Measurements from ENCODE around the gene AKAP6.

Gene AKAP6, protein sequence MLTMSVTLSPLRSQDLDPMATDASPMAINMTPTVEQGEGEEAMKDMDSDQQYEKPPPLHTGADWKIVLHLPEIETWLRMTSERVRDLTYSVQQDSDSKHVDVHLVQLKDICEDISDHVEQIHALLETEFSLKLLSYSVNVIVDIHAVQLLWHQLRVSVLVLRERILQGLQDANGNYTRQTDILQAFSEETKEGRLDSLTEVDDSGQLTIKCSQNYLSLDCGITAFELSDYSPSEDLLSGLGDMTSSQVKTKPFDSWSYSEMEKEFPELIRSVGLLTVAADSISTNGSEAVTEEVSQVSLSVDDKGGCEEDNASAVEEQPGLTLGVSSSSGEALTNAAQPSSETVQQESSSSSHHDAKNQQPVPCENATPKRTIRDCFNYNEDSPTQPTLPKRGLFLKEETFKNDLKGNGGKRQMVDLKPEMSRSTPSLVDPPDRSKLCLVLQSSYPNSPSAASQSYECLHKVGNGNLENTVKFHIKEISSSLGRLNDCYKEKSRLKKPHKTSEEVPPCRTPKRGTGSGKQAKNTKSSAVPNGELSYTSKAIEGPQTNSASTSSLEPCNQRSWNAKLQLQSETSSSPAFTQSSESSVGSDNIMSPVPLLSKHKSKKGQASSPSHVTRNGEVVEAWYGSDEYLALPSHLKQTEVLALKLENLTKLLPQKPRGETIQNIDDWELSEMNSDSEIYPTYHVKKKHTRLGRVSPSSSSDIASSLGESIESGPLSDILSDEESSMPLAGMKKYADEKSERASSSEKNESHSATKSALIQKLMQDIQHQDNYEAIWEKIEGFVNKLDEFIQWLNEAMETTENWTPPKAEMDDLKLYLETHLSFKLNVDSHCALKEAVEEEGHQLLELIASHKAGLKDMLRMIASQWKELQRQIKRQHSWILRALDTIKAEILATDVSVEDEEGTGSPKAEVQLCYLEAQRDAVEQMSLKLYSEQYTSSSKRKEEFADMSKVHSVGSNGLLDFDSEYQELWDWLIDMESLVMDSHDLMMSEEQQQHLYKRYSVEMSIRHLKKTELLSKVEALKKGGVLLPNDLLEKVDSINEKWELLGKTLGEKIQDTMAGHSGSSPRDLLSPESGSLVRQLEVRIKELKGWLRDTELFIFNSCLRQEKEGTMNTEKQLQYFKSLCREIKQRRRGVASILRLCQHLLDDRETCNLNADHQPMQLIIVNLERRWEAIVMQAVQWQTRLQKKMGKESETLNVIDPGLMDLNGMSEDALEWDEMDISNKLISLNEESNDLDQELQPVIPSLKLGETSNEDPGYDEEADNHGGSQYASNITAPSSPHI (N-terminal part only)

DNA sequence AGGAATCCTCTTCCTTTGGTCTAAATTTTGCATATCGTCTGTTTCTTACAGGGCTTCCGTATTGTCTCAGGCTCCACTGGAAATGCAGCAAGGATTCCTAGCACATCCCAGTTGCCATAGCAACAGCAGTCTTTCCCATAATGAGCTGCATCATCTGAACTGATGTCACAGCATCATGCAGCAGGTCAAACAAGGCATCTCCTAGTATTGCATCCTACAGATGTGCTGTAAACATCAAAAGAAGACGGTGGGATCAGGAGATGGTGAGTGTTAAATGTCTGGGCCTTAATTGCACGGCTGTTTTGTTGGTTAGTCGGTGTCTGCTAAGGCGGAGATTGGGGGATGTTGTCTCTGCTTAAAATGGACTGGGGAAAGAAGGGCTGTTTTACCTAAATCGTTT lies at the start of gene AKAP6:
Gene AKAP6, plus strand, starts transcription at position 153 of the 400 bp plus-strand sequence. CDS start 104,196 bp downstream, outside the sequence.
- DNase-seq, result no peak

DNA sequence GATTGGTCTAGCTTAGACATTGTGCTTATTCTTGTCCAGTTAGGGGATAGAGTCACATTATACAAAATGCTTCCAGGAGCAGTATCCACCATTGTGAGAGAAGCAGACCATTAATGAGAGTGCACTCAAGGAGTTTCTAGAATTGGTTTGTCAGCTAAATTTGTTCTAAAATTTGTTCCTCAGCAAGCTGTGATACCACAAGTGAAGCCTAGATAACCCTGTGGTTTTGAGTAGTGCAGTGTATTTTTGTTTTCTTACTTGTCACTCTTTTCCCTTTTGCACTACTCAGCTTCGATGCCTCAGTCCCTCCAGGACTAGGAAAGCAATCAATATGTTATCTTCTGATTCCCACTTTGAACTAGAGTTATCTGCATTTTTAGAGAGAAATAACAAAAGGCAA lies 42.5 kb upstream of the AKAP6 start:
- no peak for DNase-seq

DNA sequence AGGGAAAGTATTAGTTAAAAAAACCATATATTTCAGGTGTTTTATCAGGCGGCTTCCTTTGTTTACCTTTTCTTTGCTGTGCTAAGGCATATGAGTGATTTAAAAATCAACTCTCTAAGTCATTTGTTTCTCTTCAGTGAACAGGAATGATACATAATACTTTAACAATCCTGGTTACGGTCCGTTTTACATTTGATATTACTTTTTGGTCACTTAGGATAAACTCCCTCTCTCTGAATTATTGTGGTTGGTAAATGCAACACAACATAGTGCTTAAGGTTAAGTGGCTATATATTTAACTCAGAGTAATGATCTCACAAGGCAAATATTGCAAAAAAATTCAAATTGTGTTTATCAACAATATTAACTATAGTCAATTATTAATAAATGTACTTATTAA lies 32.7 kb upstream of the AKAP6 start:
- no peak for DNase-seq

DNA sequence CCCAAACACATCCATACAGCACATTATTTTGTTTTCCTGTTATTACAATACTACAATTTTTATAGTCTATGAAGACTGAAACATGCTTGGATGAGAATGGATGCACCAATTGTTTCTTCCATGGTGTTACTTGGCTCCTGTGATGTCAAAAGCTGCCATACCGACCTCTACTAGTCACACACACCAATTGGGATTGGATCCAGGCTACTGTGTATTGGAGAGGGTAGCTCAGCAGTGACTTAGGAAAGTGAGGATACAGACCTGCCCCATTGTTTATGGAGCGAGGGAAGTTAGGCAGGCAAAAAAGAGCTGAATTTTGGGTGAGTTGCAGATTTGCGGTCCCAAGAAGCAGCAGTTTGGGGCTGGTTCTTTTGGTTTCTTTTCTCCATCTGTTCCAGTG lies 30.8 kb upstream of the AKAP6 start:
- no peak for DNase-seq

DNA sequence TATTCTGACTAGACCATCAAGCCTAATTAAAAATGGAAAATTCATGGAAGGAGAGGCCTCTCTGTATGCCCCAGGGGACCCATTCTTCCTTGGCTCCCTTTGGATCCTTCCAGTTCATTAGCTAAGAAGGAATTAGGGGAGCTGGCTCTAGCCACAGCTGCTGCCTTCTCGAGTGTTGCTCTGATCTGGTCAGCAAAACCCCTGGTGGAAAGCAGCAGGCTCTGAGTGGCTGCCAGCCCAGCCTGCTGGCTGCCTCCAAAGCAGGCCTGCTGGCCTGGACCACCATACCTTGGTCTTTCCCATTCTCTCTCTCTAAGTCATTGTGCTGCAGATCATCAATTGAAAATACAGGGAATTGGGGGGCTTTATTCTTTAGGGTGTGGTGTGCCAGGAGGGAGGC lies 29.0 kb upstream of the AKAP6 start:
- DNase-seq, result no peak

DNA sequence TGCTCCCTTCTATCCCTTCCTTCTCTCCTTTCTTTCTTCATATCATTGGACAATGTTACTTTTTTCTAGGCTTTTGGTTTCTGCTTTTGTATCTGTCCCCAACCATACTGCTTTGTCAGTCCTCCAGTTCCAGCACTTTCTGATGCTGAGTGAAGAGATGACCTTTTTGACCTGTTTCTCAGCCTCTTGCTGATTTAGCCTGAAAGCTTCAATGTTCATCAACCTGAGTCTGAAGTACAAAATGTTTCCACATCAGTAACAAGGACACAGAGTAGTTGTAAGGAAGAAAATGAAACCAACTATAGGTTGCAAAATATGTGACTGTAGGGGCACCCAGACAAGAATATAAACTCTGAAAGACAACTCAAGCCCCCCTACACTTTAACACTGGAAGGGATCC lies 25.2 kb upstream of the AKAP6 start:
- no peak for DNase-seq

DNA sequence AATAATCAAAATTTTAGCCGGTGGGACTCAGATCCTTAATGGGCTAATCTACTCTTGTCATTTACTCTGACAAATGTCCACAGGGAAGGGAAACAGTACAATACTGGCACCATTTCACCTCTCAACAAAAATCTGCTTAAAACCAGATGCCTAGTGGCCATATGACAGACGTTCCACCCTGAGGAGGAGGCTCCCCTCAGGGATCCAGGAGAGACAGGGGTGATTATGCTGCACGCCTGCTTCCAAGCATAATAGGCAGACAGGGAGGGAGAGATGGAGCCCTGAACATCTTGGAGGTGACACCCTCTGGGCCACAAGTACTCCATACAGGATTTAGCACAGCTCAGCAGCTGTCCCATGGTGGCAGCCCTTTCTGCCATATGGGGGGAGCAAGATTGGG lies 24.8 kb upstream of the AKAP6 start:
- DNase-seq, result no peak

DNA sequence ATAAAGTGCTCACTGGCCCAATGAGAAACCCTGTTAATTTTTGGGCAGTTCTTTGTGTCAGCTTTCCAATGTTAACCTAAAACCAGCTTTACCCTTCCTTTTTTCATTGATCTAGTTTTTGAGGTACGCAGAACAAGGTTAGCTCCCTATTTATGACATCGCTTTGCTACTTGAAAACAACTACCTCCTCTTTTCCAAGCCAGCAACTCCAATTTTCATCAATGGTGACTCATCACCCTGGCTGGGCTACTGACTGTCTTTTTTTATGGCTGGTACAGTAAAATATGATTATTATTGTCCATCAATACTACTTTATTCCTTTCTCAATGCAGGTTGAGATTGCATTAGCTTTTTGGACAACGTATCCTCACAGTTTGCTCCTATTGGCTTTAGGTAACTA lies 22.5 kb upstream of the AKAP6 start:
- no peak for DNase-seq

DNA sequence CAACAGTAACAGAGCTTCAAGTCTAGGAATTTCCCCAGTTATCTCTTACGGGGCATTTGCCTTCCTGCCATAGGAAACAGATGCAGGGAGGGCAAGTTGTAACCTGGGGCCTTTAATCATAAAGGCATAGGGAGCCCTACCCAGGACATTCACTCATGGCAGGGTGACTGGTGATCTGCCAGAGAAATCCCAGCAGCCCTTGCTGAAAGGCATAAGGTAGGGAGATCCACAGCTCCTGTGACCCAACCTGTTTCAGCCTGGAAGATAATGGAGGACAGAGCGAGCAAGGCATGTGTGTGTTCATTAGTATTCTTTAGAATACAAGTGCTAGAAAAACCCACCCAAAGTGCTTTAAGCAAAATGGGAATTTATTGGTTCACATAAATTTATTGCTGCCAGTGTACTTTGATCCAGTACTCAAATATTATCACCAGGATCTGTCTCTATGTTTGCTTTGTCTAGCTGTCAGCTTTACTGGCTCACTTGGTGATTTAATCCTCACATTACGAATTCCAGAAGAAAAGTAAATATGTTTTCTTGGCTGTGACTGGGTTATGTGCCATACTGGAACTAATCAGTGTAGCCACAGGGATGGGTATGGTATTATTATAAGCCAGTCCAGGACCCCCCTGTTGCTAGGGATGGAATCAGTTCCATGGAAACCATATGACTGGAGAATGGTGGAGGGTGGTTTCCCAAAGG lies 21.1 kb upstream of the AKAP6 start:
- no peak for DNase-seq

DNA sequence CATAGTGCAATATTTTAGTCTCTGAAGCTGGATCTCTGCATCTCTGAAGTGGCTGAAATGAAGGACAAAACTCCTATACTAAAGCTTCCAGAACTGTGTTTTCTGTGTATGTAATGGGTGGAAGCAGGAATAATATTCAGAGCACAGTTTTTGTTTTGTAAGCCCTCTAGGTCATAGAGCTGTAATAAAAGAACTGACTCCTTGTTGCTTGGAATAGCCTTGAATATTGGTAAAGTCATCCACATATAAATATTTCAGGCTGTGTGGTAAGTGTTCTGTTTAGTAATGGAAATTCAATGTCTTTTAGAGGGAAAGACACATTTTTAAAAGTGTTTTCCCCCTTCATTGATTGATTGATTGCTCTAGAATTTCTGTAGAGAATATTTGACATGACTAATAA lies 18.2 kb upstream of the AKAP6 start:
- DNase-seq, result no peak

DNA sequence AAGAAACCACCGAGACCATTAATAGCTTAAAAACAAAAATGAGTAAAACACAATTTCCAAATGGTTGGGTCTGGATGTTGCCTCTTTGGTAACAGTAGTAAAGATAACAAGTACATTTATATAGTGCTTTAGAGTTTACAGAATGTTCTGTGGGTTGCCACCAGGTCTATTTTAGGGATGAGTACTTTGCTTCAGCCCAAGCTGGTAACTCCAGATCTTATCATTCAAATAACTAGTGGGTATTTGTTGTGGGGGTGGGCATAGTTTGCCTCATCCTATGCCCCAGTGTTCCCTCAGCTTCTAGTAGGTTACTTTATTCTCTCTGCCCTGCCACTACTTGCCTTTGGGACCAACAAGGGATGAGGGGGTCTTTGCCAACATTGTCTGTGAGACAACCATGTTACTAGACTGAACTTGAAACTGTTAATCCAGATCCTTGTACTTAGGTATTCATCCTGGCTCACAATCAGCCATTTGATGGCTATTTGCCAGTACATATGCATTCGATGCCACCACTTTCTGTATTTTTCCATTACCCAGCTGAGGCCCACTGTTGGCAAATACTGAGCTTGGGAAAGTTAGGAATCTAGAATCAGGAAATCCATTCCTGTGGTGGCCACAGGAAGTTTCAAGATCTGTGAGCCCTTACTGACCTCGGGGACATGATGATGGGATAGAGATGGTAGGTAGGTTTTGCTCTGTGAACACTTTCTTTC lies 17.6 kb upstream of the AKAP6 start:
- no peak for DNase-seq

DNA sequence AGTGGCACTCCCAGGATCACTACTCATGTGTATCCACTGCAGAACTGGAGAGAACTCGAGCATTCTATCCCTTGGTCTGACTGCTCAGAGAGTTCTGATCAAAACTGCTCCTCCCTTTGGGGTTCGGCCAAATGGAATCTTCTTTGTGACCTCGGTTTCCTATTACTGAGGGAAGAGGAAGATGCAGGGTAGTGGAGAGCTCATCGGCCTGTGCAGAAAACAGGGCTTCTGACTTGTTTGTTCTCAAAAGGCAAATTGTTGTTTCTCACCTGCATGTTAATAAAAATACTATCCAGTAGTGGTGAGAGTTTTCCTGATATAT lies 17.1 kb upstream of the AKAP6 start:
- no peak for DNase-seq

DNA sequence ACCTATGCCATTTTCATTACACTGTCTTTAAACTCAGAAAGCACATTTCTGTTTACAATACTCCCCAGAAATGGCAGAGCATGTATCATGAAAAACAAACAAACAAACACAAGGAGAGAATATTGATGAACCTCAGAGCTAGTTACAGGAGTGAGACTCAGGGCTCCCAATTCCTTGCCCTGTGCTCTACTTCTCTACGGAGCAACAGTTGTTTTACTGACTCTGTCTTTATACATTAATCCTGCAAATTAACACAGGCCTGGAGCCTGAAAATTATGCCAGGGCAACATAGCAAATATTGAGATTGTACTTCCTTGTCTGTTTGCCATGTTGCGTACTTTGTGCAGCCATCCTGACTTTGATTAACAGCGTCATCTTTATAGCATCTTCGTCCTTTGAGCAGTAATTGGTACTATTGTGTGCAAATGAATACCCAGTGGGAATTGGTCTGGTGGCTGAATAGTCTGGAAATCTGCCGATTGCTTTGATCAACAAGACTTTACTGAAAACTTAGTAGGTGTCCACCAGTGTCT lies 15.2 kb upstream of the AKAP6 start:
- no peak for DNase-seq

DNA sequence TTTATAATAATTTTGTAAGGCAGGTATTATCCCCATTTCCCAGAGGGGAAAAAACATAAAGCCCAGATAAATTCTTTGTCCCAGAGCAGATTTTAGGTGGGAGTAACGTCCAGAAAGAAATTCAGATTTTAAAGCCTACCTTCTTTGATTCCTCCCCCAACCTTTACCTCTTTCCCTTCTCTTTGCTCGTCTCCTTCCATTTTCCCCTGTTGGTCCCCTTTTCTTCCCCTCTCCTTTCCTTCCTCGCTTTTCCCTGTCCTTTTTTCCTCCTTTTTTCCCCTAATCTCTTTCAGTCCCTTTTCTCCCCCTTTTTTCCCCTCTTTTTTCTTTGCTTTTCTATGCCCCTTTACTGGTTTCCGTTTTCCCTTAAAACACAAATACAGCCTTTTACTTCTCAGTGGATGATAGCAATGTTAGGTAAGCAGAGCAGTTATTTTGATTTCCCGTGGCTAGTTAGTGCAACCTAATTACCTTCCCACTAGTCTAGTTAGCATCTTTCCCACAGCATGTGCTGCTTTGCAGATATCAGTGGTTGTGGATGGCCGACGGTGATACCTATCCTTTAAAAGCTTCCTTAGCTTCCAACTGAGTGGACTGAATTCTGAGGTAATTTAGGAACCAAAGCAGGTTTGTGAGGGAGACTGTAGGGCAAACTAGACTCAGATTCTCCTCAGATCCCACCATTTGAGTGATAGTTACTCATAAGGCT lies 10.9 kb upstream of the AKAP6 start:
- DNase-seq, result no peak

DNA sequence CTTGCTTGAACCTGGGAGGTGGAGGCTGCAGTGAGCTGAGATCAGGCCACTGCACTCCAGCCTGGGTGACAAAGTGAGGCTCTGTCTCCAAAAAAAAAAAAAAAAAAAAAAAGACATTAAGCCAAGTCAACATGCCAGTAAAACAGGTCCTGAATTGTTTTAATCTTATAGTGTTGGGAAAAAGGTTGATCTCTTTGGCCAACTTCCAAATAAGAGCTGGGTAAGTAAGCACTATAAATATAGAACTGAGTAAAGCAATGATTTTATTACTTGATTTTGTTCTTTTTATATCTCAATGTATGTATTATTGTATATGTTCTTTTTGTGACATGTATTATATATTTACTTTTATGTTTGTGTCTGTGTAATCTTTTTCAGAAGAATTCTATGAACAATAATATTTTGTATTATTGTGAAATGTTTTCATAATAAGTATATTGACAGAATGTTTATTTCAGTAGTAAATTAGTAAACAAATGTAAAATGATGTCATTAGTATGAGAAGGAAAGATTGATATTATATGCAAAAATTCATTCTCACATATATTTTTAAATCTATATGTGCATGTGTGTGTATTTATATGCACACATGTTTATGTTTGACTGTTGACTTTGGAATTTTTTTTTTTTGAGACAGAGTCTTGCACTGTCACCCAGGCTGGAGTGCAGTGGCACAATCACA lies 9.6 kb upstream of the AKAP6 start:
- DNase-seq, result no peak

DNA sequence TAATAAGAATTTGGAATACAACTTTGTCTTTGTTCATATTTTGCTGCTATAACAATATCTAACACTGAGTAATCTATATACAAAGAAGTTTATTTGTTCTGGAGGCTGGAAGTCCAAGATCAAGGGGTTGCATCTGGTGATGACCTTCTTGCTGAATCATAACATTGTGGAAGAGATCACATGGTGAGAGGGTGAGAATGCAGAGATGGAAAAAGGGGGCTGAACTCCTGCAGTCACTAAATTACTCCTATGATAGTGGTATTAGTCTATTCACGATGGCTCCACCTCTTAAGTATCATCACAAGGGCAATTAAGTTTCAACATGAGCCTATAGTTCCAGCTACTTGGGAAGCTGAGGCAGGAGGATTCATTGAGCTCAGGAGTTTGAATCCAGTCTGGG lies 4.5 kb upstream of the AKAP6 start:
- no peak for DNase-seq

DNA sequence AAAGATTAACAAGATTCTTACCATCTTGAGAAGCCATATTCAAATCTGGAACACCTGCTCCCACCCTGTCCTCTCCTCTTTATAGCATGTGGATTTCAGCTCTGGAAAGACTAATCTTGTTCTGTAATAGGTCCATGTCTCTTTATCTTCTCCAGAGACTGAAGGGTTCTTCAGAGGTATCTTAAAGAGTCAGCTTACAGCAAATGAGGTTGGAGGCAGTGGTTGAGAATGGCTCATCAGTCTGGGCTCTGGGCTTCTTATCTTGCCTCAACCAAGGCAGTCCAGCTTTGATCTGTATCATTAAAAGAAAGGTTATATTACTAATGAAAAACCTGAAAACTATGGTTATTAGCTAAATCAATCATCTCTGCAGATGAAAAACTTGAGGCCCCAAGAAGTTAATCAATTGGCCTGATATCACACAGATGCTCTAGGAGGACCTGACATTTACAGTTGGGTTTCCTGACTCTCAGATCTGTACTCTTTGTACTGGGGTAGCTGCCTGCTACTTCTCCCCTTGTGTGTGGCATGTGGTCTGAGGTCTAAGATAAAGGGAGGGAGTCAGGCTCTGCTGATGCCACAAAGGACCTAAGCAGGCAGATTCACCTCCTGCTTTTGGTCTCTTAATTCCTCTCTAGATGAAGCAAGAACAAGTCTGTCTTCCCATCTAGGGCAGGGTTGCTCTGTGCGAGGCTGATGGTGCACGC lies 1.7 kb upstream of the AKAP6 start:
- DNase-seq, result no peak

DNA sequence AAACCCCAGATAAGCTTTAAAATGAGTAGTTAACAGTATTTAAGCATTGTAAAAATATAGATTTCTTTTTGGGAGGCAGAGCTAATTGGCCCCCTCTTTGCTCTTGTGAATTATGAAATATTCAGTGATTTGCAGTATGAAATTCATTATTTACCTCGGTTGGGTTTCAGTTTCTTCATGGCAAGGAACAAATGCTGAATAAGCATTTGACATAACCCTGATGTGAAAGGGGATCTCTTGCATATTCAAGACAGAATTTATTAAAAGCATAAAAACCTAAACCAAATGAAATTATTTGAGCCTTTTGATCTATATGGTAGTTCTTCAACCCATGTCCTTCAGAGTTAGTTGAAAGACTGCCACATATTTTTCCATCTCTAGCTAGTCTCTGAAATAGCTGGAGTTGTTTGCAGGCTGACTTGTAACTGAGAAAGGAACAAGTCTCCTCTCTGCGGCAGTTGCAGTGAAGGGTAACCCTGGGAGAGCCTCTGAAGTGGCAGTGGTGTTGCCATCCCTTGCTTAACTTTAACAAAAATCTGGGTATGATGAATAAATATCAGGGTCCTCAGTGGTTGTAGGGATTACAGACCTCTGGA lies 690 bp downstream of the AKAP6 start:
- DNase-seq, result no peak

DNA sequence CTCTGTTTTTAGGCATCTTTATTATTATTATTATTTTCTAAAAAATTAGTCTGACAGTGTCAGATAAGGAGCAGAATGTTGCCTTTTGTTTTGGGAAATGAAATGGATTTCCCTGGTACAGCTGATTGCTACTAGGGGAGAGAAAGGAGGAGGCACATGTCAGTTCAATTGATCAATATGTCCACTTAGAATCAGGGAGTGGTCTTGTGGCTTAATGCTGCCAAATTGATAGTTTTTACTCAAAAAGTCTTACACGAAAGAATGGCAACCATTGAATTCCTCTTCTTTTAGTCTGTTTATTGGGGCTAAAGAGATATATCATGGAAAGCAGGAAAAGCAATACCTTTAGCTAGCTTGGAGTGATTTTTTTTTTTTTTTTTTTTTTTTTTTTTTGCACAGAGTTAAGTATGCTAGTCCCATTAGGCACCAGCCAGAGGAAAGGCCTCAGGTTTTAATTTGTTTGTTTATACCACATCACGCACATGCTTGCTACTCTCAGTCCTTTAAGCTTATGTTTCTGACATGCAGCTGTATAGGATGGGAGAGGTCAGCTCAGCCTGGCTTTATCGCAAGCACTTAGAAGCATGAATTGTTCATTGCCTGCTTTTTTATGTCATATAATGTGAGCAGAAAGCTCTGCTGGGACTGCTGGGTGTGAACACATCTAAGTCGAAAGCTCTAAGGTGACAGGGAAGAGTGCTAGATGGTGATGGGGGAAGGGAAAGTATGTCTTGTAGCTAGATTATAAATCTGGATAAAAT lies 1.4 kb downstream of the AKAP6 start:
- no peak for DNase-seq

Measured in 8988T (cell line).